SK-N-SH treated with all-trans-retinoic acid at 6 μM for 48 hours (cell line): Measurements from ENCODE around the gene P2RX2.

Experiments
- ATAC-seq: fragments of 200-7000 bp; cut with Tn5 transposase; 3 replicates; pipeline ENCODE4 v1.9.1; 2020; ENCODE audit warnings: mild to moderate bottlenecking, moderate library complexity
- ARNTL ChIP-seq: fragments of 450-650 bp; formaldehyde crosslinking; IDR thresholded peaks from 2 replicates; pipeline ENCODE4 v1.5.0; 2020; ENCODE audit warnings: low read depth, mild to moderate bottlenecking, moderate library complexity, borderline replicate concordance
- BACH2 ChIP-seq: fragments of 250-450 bp; sonication (Bioruptor Pico); IDR thresholded peaks from 2 replicates; pipeline ENCODE4 v1.9.0; 2021; ENCODE audit warnings: mild to moderate bottlenecking, borderline replicate concordance
- CSDC2 ChIP-seq: fragments of 250-450 bp; sonication (Bioruptor Pico); IDR thresholded peaks from 2 replicates; pipeline ENCODE4 v1.5.0; 2020; ENCODE audit warnings: mild to moderate bottlenecking, moderate library complexity
- ESRRG ChIP-seq: fragments of 250-450 bp; sonication (Bioruptor Pico); IDR thresholded peaks from 2 replicates; pipeline ENCODE4 v1.6.1; 2021; ENCODE audit warnings: mild to moderate bottlenecking
- GLIS3 ChIP-seq: fragments of 250-450 bp; sonication (Bioruptor Pico); IDR thresholded peaks from 2 replicates; pipeline ENCODE4 v1.5.0; 2020; ENCODE audit warnings: mild to moderate bottlenecking, moderate library complexity
- OSR1 ChIP-seq: fragments of 250-450 bp; sonication (Bioruptor Pico); IDR thresholded peaks from 2 replicates; pipeline ENCODE4 v1.8.0; 2022; ENCODE audit warnings: moderate library complexity, mild to moderate bottlenecking, inconsistent platforms
- PPARA ChIP-seq: fragments of 250-450 bp; sonication (Bioruptor Pico); IDR thresholded peaks from 2 replicates; pipeline ENCODE4 v1.5.0; 2020; ENCODE audit warnings: mild to moderate bottlenecking, borderline replicate concordance
- RARB ChIP-seq: fragments of 250-450 bp; sonication (Bioruptor Pico); IDR thresholded peaks from 2 replicates; pipeline ENCODE4 v1.8.0; 2021; ENCODE audit warnings: mild to moderate bottlenecking, moderate library complexity
- SNAI2 ChIP-seq: fragments of 250-450 bp; sonication (Bioruptor Pico); IDR thresholded peaks from 2 replicates; pipeline ENCODE4 v1.5.0; 2020; ENCODE audit warnings: mild to moderate bottlenecking, moderate library complexity
- TCF4 ChIP-seq: fragments of 250-450 bp; sonication (Bioruptor Pico); IDR thresholded peaks from 2 replicates; pipeline ENCODE4 v1.8.0; 2021; ENCODE audit warnings: mild to moderate bottlenecking, moderate library complexity, borderline replicate concordance
- ZC3H10 ChIP-seq: fragments of 250-450 bp; sonication (Bioruptor Pico); IDR thresholded peaks from 2 replicates; pipeline ENCODE4 v1.5.1; 2021; ENCODE audit warnings: mild to moderate bottlenecking, moderate library complexity
- ZFP3 ChIP-seq: fragments of 250-450 bp; sonication (Bioruptor Pico); IDR thresholded peaks from 2 replicates; pipeline ENCODE4 v1.5.0; 2020; ENCODE audit warnings: mild to moderate bottlenecking, moderate library complexity
- ZFP30 ChIP-seq: fragments of 450-650 bp; formaldehyde crosslinking; IDR thresholded peaks from 2 replicates; pipeline ENCODE4 v1.5.0; 2022; ENCODE audit warnings: mild to moderate bottlenecking, moderate library complexity
- ZNF565 ChIP-seq: fragments of 450-650 bp; formaldehyde crosslinking; conservative IDR thresholded peaks from 2 replicates; pipeline ENCODE4 v1.5.0; 2020; ENCODE audit warnings: low read depth, mild to moderate bottlenecking, moderate library complexity
- ZNF70 ChIP-seq: fragments of 450-650 bp; formaldehyde crosslinking; IDR thresholded peaks from 2 replicates; pipeline ENCODE4 v1.5.0; 2020; ENCODE audit warnings: mild to moderate bottlenecking, moderate library complexity
- ZNF8 ChIP-seq: fragments of 450-650 bp; formaldehyde crosslinking; IDR thresholded peaks from 2 replicates; pipeline ENCODE4 v1.5.0; 2020; ENCODE audit warnings: mild to moderate bottlenecking, moderate library complexity
- TF ChIP-seq, protein P1 (sequence below): fragments of 250-450 bp; sonication (Bioruptor Pico); IDR thresholded peaks from 2 replicates; pipeline ENCODE4 v1.5.1; 2020; ENCODE audit warnings: low read depth, mild to moderate bottlenecking, moderate library complexity
- TF ChIP-seq, protein P2 (sequence below): fragments of 250-450 bp; sonication (Bioruptor Pico); IDR thresholded peaks from 2 replicates; pipeline ENCODE4 v1.5.1; 2021; ENCODE audit warnings: mild to moderate bottlenecking, moderate library complexity
- TF ChIP-seq, protein P3 (sequence below): fragments of 250-450 bp; sonication (Bioruptor Pico); IDR thresholded peaks from 2 replicates; pipeline ENCODE4 v1.5.0; 2020; ENCODE audit warnings: mild to moderate bottlenecking, moderate library complexity
- TF ChIP-seq, protein P4 (sequence below): fragments of 250-450 bp; sonication (Bioruptor Pico); IDR thresholded peaks from 2 replicates; pipeline ENCODE4 v1.8.0; 2020; ENCODE audit warnings: mild to moderate bottlenecking, moderate library complexity, borderline replicate concordance

The P2RX2 gene

DNA sequence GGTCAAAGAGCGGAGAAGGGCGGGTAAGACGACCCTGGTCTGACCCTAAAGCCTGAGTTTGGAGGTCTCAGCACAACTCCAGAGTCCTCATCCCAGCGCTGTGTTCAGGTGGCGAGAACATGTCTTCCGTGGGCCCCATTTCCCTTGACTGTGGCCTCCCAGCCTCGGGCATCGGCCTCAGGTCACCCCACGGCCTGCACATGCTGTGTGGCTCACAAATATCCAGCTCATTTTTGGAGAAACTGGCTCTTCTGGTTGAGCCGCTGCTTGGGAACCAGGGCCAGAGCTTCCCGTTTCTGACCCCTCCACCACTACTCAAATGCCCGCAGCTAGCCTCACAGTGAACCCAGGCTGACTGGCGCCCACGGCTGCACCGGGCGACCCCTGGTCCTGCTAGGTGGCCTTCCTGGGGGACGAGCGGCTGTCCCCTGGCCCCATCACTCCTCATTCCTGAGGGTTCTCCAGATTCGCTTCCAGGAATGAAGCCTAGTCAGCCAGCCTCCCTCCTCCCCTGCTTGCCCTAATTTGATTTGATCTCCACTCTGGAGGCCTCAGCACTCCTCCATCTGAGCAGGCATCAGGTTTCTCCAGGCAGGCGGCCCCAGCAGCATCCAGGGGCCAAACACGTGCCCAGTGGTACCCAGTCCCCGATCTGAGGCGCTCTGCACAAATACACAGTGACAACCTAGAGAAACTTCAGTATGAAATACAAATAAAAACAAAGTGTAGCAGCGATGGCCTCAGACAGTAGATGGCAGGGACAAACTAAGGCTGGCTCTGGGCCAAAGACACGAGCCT lies 4.7 kb downstream of the P2RX2 start:
- TF ChIP-seq ESRRG (CRISPR knock-in tag) = no peak
- TF ChIP-seq BACH2 (CRISPR knock-in tag) = no peak
- no peak for TF ChIP-seq ZFP3 (CRISPR knock-in tag)
- TF ChIP-seq, protein P1, sequence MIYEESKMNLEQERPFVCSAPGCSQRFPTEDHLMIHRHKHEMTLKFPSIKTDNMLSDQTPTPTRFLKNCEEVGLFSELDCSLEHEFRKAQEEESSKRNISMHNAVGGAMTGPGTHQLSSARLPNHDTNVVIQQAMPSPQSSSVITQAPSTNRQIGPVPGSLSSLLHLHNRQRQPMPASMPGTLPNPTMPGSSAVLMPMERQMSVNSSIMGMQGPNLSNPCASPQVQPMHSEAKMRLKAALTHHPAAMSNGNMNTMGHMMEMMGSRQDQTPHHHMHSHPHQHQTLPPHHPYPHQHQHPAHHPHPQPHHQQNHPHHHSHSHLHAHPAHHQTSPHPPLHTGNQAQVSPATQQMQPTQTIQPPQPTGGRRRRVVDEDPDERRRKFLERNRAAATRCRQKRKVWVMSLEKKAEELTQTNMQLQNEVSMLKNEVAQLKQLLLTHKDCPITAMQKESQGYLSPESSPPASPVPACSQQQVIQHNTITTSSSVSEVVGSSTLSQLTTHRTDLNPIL = no peak
- TF ChIP-seq PPARA (CRISPR knock-in tag) = no peak
- no peak for TF ChIP-seq SNAI2 (CRISPR knock-in tag)
- TF ChIP-seq TCF4 (CRISPR knock-in tag) = no peak
- no peak for TF ChIP-seq ZC3H10 (CRISPR knock-in tag)
- TF ChIP-seq ZNF8 (CRISPR knock-in tag) = no peak
- TF ChIP-seq ZNF70 = no peak
- no peak for TF ChIP-seq GLIS3 (CRISPR knock-in tag)
- ATAC-seq = peak; percentile 60

DNA sequence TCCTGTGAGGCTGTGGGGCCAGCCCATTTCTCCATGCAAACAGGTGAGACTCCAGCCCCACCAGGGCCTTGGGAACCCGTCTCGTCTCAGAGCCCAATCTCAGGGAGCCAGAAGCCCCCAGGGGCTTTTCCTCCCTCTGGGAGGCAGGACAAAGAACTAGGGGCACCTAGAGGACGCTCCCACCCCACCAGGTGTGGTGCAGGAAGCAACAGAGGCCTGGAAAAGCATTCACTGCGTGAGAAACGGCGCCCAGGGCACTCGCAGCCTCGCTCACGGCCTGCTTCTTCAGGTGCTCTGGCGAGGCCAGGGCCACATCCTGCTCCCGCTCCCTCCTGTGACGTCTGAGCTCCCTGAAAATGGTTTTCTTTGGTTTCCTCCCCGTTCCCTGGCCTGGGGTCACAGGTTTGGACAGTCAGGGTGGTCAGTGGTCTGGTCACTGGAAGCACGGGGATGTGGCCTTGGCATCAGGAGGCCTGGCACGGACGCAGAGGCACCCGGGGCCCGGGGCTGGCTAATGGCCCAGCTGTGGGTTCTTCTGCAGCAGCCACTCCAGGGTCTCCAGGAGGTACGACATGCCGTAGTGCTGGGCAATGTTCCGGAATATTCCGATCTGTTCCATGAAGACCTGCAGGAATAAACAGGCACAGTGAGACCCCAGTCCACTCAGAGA lies 5.7 kb downstream of the P2RX2 start:
- no peak for ATAC-seq
- TF ChIP-seq SNAI2 (CRISPR knock-in tag) = no peak
- TF ChIP-seq ZNF8 (CRISPR knock-in tag) = no peak
- TF ChIP-seq BACH2 (CRISPR knock-in tag) = no peak
- TF ChIP-seq, protein P2, sequence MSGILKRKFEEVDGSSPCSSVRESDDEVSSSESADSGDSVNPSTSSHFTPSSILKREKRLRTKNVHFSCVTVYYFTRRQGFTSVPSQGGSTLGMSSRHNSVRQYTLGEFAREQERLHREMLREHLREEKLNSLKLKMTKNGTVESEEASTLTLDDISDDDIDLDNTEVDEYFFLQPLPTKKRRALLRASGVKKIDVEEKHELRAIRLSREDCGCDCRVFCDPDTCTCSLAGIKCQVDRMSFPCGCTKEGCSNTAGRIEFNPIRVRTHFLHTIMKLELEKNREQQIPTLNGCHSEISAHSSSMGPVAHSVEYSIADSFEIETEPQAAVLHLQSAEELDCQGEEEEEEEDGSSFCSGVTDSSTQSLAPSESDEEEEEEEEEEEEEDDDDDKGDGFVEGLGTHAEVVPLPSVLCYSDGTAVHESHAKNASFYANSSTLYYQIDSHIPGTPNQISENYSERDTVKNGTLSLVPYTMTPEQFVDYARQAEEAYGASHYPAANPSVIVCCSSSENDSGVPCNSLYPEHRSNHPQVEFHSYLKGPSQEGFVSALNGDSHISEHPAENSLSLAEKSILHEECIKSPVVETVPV (CRISPR knock-in tag) = no peak
- no peak for TF ChIP-seq ZNF70
- no peak for TF ChIP-seq CSDC2 (CRISPR knock-in tag)
- TF ChIP-seq, protein P3, sequence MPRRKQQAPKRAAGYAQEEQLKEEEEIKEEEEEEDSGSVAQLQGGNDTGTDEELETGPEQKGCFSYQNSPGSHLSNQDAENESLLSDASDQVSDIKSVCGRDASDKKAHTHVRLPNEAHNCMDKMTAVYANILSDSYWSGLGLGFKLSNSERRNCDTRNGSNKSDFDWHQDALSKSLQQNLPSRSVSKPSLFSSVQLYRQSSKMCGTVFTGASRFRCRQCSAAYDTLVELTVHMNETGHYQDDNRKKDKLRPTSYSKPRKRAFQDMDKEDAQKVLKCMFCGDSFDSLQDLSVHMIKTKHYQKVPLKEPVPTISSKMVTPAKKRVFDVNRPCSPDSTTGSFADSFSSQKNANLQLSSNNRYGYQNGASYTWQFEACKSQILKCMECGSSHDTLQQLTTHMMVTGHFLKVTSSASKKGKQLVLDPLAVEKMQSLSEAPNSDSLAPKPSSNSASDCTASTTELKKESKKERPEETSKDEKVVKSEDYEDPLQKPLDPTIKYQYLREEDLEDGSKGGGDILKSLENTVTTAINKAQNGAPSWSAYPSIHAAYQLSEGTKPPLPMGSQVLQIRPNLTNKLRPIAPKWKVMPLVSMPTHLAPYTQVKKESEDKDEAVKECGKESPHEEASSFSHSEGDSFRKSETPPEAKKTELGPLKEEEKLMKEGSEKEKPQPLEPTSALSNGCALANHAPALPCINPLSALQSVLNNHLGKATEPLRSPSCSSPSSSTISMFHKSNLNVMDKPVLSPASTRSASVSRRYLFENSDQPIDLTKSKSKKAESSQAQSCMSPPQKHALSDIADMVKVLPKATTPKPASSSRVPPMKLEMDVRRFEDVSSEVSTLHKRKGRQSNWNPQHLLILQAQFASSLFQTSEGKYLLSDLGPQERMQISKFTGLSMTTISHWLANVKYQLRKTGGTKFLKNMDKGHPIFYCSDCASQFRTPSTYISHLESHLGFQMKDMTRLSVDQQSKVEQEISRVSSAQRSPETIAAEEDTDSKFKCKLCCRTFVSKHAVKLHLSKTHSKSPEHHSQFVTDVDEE = no peak
- no peak for TF ChIP-seq OSR1 (CRISPR knock-in tag)

DNA sequence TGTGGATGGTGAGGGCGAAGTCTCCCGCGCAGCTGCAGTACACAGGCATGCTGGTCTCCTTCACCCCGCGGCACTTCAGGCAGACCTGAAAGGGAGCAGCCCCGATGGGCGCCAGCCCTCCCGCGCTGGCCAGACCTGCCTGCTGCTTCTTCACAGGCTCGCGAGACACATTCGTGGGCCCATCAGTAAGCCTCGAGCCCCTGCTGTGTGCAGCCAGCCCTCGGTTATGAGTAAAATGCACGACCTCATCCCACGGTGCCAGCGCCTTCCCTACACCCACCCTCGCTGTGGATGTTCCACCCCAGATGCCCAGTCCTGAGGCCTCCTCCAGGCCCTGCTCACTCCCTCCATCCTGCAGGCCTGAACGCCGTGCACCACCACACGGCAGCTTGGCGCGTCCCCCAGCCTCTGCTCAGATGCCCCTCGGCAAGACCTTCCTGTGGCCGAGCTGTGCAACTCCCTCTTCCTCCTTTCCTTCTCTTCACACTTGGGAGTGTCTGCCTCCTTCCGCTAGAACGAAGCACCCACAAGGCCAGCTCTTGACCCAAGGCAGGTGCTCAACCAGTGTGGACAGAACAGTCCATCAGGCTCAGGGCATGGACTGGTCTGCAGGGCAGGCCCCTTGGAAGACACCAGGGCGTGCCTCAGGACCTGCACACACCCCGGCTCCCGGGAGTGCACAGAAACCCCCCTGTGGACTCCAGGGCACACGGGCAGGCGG lies 6.5 kb downstream of the P2RX2 start:
- no peak for ATAC-seq
- TF ChIP-seq TCF4 (CRISPR knock-in tag) = no peak
- TF ChIP-seq ZFP30 (CRISPR knock-in tag) = no peak
- no peak for TF ChIP-seq BACH2 (CRISPR knock-in tag)
- no peak for TF ChIP-seq ZC3H10 (CRISPR knock-in tag)
- TF ChIP-seq, protein P3 = no peak
- TF ChIP-seq, protein P4, sequence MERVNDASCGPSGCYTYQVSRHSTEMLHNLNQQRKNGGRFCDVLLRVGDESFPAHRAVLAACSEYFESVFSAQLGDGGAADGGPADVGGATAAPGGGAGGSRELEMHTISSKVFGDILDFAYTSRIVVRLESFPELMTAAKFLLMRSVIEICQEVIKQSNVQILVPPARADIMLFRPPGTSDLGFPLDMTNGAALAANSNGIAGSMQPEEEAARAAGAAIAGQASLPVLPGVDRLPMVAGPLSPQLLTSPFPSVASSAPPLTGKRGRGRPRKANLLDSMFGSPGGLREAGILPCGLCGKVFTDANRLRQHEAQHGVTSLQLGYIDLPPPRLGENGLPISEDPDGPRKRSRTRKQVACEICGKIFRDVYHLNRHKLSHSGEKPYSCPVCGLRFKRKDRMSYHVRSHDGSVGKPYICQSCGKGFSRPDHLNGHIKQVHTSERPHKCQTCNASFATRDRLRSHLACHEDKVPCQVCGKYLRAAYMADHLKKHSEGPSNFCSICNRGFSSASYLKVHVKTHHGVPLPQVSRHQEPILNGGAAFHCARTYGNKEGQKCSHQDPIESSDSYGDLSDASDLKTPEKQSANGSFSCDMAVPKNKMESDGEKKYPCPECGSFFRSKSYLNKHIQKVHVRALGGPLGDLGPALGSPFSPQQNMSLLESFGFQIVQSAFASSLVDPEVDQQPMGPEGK (CRISPR knock-in tag) = no peak
- no peak for TF ChIP-seq CSDC2 (CRISPR knock-in tag)
- TF ChIP-seq PPARA (CRISPR knock-in tag) = no peak
- TF ChIP-seq ZNF8 (CRISPR knock-in tag) = no peak
- no peak for TF ChIP-seq ESRRG (CRISPR knock-in tag)
- no peak for TF ChIP-seq SNAI2 (CRISPR knock-in tag)
- TF ChIP-seq ZNF70 = no peak
- no peak for TF ChIP-seq RARB (CRISPR knock-in tag)
- no peak for TF ChIP-seq OSR1 (CRISPR knock-in tag)
- no peak for TF ChIP-seq ZFP3 (CRISPR knock-in tag)
- no peak for TF ChIP-seq ZNF565 (CRISPR knock-in tag)
- no peak for TF ChIP-seq ARNTL (CRISPR knock-in tag)
